Type B pancreatic cell (in vitro differentiated cells): ENCODE measurements around the gene PSMB3. TPM values are rescaled to one million over a fixed set of nuclear protein-coding genes. Genes with fewer than 3 reads are reported as not detected.

ENCODE experiments used
- DNase-seq: peaks from one replicate; pipeline ENCODE4 v3.0.0; 2021; ENCODE audit warnings: mixed read lengths; ENCODE audit not compliant: unreplicated experiment; ENCODE audit errors: extremely low spot score
- H3K27ac Mint-ChIP-seq: 2 replicates; pipeline ENCODE4 v1.8.0; 2021; ENCODE audit warnings: mild to moderate bottlenecking, mixed read lengths
- H3K27me3 Mint-ChIP-seq: 2 replicates; pipeline ENCODE4 v1.8.0; 2021; ENCODE audit warnings: mixed read lengths
- H3K36me3 Mint-ChIP-seq: 2 replicates; pipeline ENCODE4 v1.8.0; 2021; ENCODE audit warnings: mixed read lengths
- H3K4me1 Mint-ChIP-seq: one replicate; pipeline ENCODE4 v1.8.0; 2021; ENCODE audit warnings: mixed read lengths; ENCODE audit not compliant: unreplicated experiment
- H3K4me3 Mint-ChIP-seq: 2 replicates; pipeline ENCODE4 v1.8.0; 2021; ENCODE audit warnings: mild to moderate bottlenecking, mixed read lengths
- H3K9me3 Mint-ChIP-seq: 2 replicates; pipeline ENCODE4 v1.8.0; 2021; ENCODE audit warnings: mixed read lengths
- CTCF ChIP-seq: fragments of 200-600 bp; sonication (generic); conservative IDR thresholded peaks from 2 replicates; pipeline ENCODE4 v1.5.0; 2021; ENCODE audit warnings: antibody characterized with exemption, mild to moderate bottlenecking
- total RNA-seq: library from RNA; stranded (reverse); gene quantifications from 2 replicates; pipeline ENCODE4 v1.2.1, GENCODE V29; 2021; ENCODE audit warnings: low replicate concordance

Gene PSMB3
- total RNA-seq, 1 donor from 2014 or later: 149 TPM

- peaks cover 9% of the 10 kb centered on the region for H3K36me3 Mint-ChIP-seq
- H3K9me3 Mint-ChIP-seq: no peaks in the 10 kb centered on the region
- H3K27ac Mint-ChIP-seq: no peak overlapping the region
- DNase-seq: no peak
- H3K4me1 Mint-ChIP-seq: peaks cover 40% of the 10 kb centered on the region
- peak overlapping the region; percentile 99 for H3K4me3 Mint-ChIP-seq
- H3K27me3 Mint-ChIP-seq: peaks cover 13% of the 10 kb centered on the region
- no peak for TF ChIP-seq CTCF
These were observed 3.7 kb upstream of the PSMB3 start for GRCh38 chr17:38748892-38749222.

GRCh38 chr17:38749223-38750043 lies 3.1 kb upstream of the PSMB3 start:
- H3K36me3 Mint-ChIP-seq: peaks cover 10% of the 10 kb centered on the region
- H3K9me3 Mint-ChIP-seq: no peaks in the 10 kb centered on the region
- H3K4me1 Mint-ChIP-seq: peaks cover 37% of the 10 kb centered on the region
- H3K4me3 Mint-ChIP-seq: peak overlapping the region; percentile 99
- no peak for TF ChIP-seq CTCF
- no peak for DNase-seq
- H3K27me3 Mint-ChIP-seq: peaks cover 13% of the 10 kb centered on the region
- peak overlapping the region; percentile 61 for H3K27ac Mint-ChIP-seq

DNA sequence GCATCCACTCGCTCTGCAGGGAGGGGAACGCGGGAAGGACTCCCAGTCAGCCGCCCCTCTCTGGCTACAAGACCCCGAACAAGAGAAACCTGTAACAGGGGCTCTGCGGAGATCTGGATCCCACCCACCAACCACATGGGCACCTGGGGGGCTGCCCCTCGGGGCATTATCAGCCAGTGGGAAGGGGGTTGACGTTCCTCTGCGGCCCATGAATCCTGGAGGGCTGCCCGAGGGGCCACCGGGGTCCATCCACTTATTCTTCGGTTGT lies 2.6 kb upstream of the PSMB3 start:
- no peaks in the 10 kb centered on the region for H3K9me3 Mint-ChIP-seq
- H3K4me1 Mint-ChIP-seq: peaks cover 33% of the 10 kb centered on the region
- peak overlapping the region; percentile 99 for H3K4me3 Mint-ChIP-seq
- peaks cover 10% of the 10 kb centered on the region for H3K36me3 Mint-ChIP-seq
- no peak for TF ChIP-seq CTCF
- H3K27me3 Mint-ChIP-seq: peaks cover 13% of the 10 kb centered on the region
- DNase-seq: no peak
- peak overlapping the region; percentile 61 for H3K27ac Mint-ChIP-seq

DNA sequence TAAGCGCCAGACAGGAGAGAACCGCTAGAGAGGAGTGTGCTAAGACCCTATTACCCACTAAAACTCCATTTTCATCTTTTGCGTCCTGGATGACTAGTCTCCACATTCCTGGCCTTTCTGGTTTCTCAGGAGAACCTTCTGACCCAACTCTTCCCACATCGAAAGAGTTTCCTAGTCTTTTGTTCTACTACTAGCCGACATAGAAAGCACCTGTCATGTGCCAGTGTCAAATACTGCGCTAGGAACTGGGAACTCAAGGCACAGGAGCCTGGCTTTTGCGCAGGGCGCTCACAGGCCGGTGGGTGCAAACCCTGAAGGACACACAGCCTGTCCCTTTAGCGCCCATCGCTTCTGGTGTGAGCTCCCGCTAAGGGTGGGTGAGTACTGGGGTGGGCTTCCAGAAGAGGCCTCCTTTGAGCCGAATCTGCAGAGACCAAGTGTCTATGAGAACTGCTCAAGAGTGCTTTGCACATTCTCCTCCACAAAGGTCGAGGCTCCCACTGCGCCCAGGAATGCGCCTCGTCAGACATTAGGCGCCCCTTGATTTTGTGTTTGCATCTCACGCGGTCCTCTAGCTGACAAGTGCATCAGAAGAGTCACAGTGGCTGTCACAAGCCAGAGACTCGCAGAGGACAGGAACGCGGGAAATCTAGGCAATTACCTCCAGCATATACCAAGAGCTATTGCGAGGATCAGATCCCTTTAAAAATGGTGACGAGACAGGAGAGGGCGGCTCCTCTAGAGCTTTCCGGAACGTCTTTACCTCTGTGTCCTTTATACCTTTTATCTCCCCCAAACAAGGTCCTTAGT lies 2.0 kb upstream of the PSMB3 start:
- no peak for TF ChIP-seq CTCF
- peaks cover 13% of the 10 kb centered on the region for H3K27me3 Mint-ChIP-seq
- H3K27ac Mint-ChIP-seq: peak overlapping the region; percentile 90
- H3K9me3 Mint-ChIP-seq: no peaks in the 10 kb centered on the region
- peaks cover 10% of the 10 kb centered on the region for H3K36me3 Mint-ChIP-seq
- H3K4me3 Mint-ChIP-seq: peak overlapping the region; percentile 99
- DNase-seq: no peak
- peaks cover 32% of the 10 kb centered on the region for H3K4me1 Mint-ChIP-seq

- no peak for TF ChIP-seq CTCF
- H3K9me3 Mint-ChIP-seq: no peaks in the 10 kb centered on the region
These were observed 1.3 kb upstream of the PSMB3 start for GRCh38 chr17:38751144-38751807.

More at GRCh38 chr17:38751144-38751807, 1.3 kb upstream of the PSMB3 start:
- peak overlapping the region; percentile 99 for H3K4me3 Mint-ChIP-seq
- peak overlapping the region; percentile 90 for H3K27ac Mint-ChIP-seq
- peaks cover 15% of the 10 kb centered on the region for H3K36me3 Mint-ChIP-seq
- no peak for DNase-seq
- peaks cover 13% of the 10 kb centered on the region for H3K27me3 Mint-ChIP-seq
- H3K4me1 Mint-ChIP-seq: peaks cover 25% of the 10 kb centered on the region
